ENCODE measurements around the gene NINJ1.
A peak's percentile ranks its signal among the peaks of the same experiment; 100 is the strongest.

NINJ1 gene

DNA sequence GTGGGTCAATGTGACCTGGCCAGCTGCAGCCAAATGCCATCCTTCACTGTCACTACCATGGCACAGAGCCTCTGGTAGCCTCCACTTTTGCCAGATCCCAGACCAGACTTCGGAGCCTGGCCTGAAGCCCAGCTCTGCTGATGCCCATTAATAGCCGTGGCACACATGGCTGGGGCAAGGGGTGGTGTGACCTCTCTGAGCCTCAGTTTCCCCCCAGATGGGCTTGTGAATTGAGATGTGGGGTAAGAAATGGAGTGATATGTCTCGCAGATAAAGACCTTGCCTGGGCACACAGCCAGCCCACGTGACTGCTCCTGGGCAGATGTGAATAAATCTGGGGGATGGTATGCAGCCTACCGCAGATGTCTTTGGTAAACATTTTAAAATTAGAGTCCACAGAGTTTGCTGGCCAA lies 61.7 kb downstream of the NINJ1 start:
- Histone ChIP-seq H3K4me3 (ENCODE audit: low read depth, low read length, poor library complexity, severe bottlenecking) (peak overlapping the region; percentile 35), H3K79me2 (ENCODE audit: insufficient read depth, low read length) (peaks cover 14% of the 10 kb centered on the region), H3K9me2 (ENCODE audit: low read depth, low read length) (no peaks in the 10 kb centered on the region), H3K36me3 (ENCODE audit: insufficient read depth, low read length) (peaks cover 71% of the 10 kb centered on the region), H3K4me1 (ENCODE audit: insufficient read depth, low read length, severe bottlenecking) (peaks cover 32% of the 10 kb centered on the region), H3K27me3 (ENCODE audit: insufficient read depth, low read length) (no peaks in the 10 kb centered on the region), H3K9ac (ENCODE audit: low read length) (peak overlapping the region; percentile 51), H3F3A (ENCODE audit: insufficient read depth, low read length) (no peaks in the 10 kb centered on the region), H3K9me3 (ENCODE audit: low read length) (no peaks in the 10 kb centered on the region), H3K4me2 (ENCODE audit: low read length) (peak overlapping the region; percentile 46), H2AFZ (ENCODE audit: low read length) (no peak overlapping the region), H3K27ac (ENCODE audit: low read depth, low read length, poor library complexity, severe bottlenecking) (peak overlapping the region; percentile 89), H4K20me1 (ENCODE audit: insufficient read depth, low read length) (no peaks in the 10 kb centered on the region)
- TF ChIP-seq, protein P1, sequence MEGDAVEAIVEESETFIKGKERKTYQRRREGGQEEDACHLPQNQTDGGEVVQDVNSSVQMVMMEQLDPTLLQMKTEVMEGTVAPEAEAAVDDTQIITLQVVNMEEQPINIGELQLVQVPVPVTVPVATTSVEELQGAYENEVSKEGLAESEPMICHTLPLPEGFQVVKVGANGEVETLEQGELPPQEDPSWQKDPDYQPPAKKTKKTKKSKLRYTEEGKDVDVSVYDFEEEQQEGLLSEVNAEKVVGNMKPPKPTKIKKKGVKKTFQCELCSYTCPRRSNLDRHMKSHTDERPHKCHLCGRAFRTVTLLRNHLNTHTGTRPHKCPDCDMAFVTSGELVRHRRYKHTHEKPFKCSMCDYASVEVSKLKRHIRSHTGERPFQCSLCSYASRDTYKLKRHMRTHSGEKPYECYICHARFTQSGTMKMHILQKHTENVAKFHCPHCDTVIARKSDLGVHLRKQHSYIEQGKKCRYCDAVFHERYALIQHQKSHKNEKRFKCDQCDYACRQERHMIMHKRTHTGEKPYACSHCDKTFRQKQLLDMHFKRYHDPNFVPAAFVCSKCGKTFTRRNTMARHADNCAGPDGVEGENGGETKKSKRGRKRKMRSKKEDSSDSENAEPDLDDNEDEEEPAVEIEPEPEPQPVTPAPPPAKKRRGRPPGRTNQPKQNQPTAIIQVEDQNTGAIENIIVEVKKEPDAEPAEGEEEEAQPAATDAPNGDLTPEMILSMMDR (IDR thresholded peaks at IDR 0.05; ENCODE audit: low read length): no peak
- TF ChIP-seq EZH2 (IDR thresholded peaks at IDR 0.05; ENCODE audit: borderline replicate concordance, low read length): no peak

Data from OCI-LY1 (cell line).